Astrocyte (in vitro differentiated cells and primary cell): Measurements from ENCODE around the gene C15orf62. TPM values are rescaled to one million over a fixed set of nuclear protein-coding genes. Genes with fewer than 3 reads are reported as not detected.
A peak's percentile ranks its signal among the peaks of the same experiment; 100 is the strongest.

Experiments used
- DNase-seq: peaks from one replicate; pipeline ENCODE4 v3.0.0-alpha.2; 2010; ENCODE audit warnings: low read depth
- FAIRE-seq: peaks from 2 replicates; lab custom pipeline; 2011; peaks lifted over from hg19 to GRCh38; lab: Jason Lieb, UNC
- H2AFZ ChIP-seq: 2 replicates; pipeline ENCODE4 v1.6.0; 2012; ENCODE audit warnings: low read depth, low read length, inconsistent platforms
- H3K27ac ChIP-seq: 2 replicates; pipeline ENCODE4 v1.5.1; 2011; ENCODE audit warnings: low read depth, low read length, inconsistent platforms
- H3K27me3 ChIP-seq: 2 replicates; pipeline ENCODE4 v1.6.0; 2011; ENCODE audit warnings: low read length, inconsistent platforms; ENCODE audit not compliant: insufficient read depth
- H3K36me3 ChIP-seq: 2 replicates; pipeline ENCODE4 v1.5.1; 2011; ENCODE audit warnings: low read length, inconsistent platforms; ENCODE audit not compliant: insufficient read depth
- H3K4me1 ChIP-seq: 2 replicates; pipeline ENCODE4 v1.5.1; 2011; ENCODE audit warnings: low read length, inconsistent platforms; ENCODE audit not compliant: insufficient read depth
- H3K4me2 ChIP-seq: 2 replicates; pipeline ENCODE4 v1.6.0; 2012; ENCODE audit warnings: low read length, inconsistent platforms
- H3K4me3 ChIP-seq: 2 replicates; pipeline ENCODE4 v1.5.1; 2011; ENCODE audit warnings: low read depth, mild to moderate bottlenecking, low read length, inconsistent platforms; ENCODE audit not compliant: insufficient read depth
- H3K79me2 ChIP-seq: 2 replicates; pipeline ENCODE4 v1.6.0; 2012; ENCODE audit warnings: mild to moderate bottlenecking, low read length, inconsistent platforms; ENCODE audit not compliant: insufficient read depth
- H3K9ac ChIP-seq: 2 replicates; pipeline ENCODE4 v1.6.0; 2012; ENCODE audit warnings: mild to moderate bottlenecking, low read length, inconsistent platforms
- H3K9me3 ChIP-seq: 2 replicates; pipeline ENCODE4 v1.5.1; 2012; ENCODE audit warnings: low read depth, mild to moderate bottlenecking, low read length, inconsistent platforms; ENCODE audit not compliant: insufficient read depth
- H4K20me1 ChIP-seq: 2 replicates; pipeline ENCODE4 v1.6.0; 2012; ENCODE audit warnings: low read length, inconsistent platforms; ENCODE audit not compliant: insufficient read depth
- H3K27ac Mint-ChIP-seq: one replicate; pipeline ENCODE4 v1.8.0; 2021; ENCODE audit warnings: mild to moderate bottlenecking, mixed read lengths; ENCODE audit not compliant: unreplicated experiment
- H3K27me3 Mint-ChIP-seq: one replicate; pipeline ENCODE4 v1.8.0; 2021; ENCODE audit warnings: low read depth, mixed read lengths; ENCODE audit not compliant: unreplicated experiment
- H3K36me3 Mint-ChIP-seq: one replicate; pipeline ENCODE4 v1.8.0; 2021; ENCODE audit warnings: low read depth, mixed read lengths; ENCODE audit not compliant: unreplicated experiment
- H3K4me1 Mint-ChIP-seq: one replicate; pipeline ENCODE4 v1.8.0; 2021; ENCODE audit warnings: low read depth, mixed read lengths; ENCODE audit not compliant: unreplicated experiment
- H3K4me3 Mint-ChIP-seq: one replicate; pipeline ENCODE4 v1.8.0; 2021; ENCODE audit warnings: mild to moderate bottlenecking, moderate library complexity, mixed read lengths; ENCODE audit not compliant: unreplicated experiment
- H3K9me3 Mint-ChIP-seq: one replicate; pipeline ENCODE4 v1.8.0; 2021; ENCODE audit warnings: mild to moderate bottlenecking, mixed read lengths; ENCODE audit not compliant: unreplicated experiment
- CTCF ChIP-seq: IDR thresholded peaks from 2 replicates; pipeline ENCODE4 v1.5.1; 2011; ENCODE audit warnings: low read depth, mild to moderate bottlenecking, inconsistent platforms, low read length, moderate library complexity; ENCODE audit not compliant: insufficient read depth
- EZH2 ChIP-seq: IDR thresholded peaks from 2 replicates; pipeline ENCODE4 v1.6.1; 2012; ENCODE audit warnings: mild to moderate bottlenecking, low read length, inconsistent platforms; ENCODE audit not compliant: insufficient read depth
- total RNA-seq: library from RNA; stranded (reverse); gene quantifications from 2 replicates; pipeline ENCODE4 v1.2.1, GENCODE V29; 2021

The C15orf62 gene
- total RNA-seq, 1 donor from 2014 or later = not detected

- H3K27ac ChIP-seq = no peak overlapping the region
- H3K9me3 ChIP-seq = no peaks in the 10 kb centered on the region
- FAIRE-seq (no peak), DNase-seq (no peak)
- Mint-ChIP-seq H3K4me3 (no peak overlapping the region), H3K27me3 (no peaks in the 10 kb centered on the region), H3K36me3 (peaks cover 13% of the 10 kb centered on the region), H3K9me3 (no peaks in the 10 kb centered on the region), H3K27ac (no peak overlapping the region), H3K4me1 (peaks cover 15% of the 10 kb centered on the region)
- H3K9ac ChIP-seq = no peak overlapping the region
- peaks cover 6% of the 10 kb centered on the region for H3K36me3 ChIP-seq
- H3K4me3 ChIP-seq = no peak overlapping the region
- H3K79me2 ChIP-seq = peaks cover 41% of the 10 kb centered on the region
- no peak overlapping the region for H2AFZ ChIP-seq
- H3K4me1 ChIP-seq = peaks cover 38% of the 10 kb centered on the region
- H3K4me2 ChIP-seq = no peak overlapping the region
- peaks cover 36% of the 10 kb centered on the region for H4K20me1 ChIP-seq
- TF ChIP-seq CTCF (no peak), EZH2 (no peak)
- H3K27me3 ChIP-seq = no peaks in the 10 kb centered on the region
These were observed 19.3 kb downstream of the C15orf62 start for GRCh38 chr15:40789119-40789518.

- Histone ChIP-seq H3K36me3 (peaks cover 3% of the 10 kb centered on the region), H3K9me3 (no peaks in the 10 kb centered on the region), H3K4me1 (peaks cover 38% of the 10 kb centered on the region), H3K27ac (no peak overlapping the region), H3K4me2 (no peak overlapping the region), H4K20me1 (peaks cover 37% of the 10 kb centered on the region), H3K27me3 (no peaks in the 10 kb centered on the region), H3K9ac (no peak overlapping the region), H3K4me3 (no peak overlapping the region), H2AFZ (no peak overlapping the region), H3K79me2 (peaks cover 40% of the 10 kb centered on the region)
- DNase-seq (no peak), FAIRE-seq (no peak)
- no peaks in the 10 kb centered on the region for H3K9me3 Mint-ChIP-seq
- H3K4me1 Mint-ChIP-seq = peaks cover 15% of the 10 kb centered on the region
- H3K36me3 Mint-ChIP-seq = peaks cover 11% of the 10 kb centered on the region
- no peak overlapping the region for H3K27ac Mint-ChIP-seq
- TF ChIP-seq CTCF = no peak
- TF ChIP-seq EZH2 = no peak
- H3K4me3 Mint-ChIP-seq = no peak overlapping the region
- no peaks in the 10 kb centered on the region for H3K27me3 Mint-ChIP-seq
These were observed 20.2 kb downstream of the C15orf62 start for GRCh38 chr15:40789999-40790398.

GRCh38 chr15:40790718-40791117, 20.9 kb downstream of the C15orf62 start:
- Mint-ChIP-seq H3K4me1 (peaks cover 15% of the 10 kb centered on the region), H3K27ac (no peak overlapping the region), H3K4me3 (no peak overlapping the region), H3K9me3 (no peaks in the 10 kb centered on the region), H3K36me3 (peaks cover 11% of the 10 kb centered on the region), H3K27me3 (no peaks in the 10 kb centered on the region)
- TF ChIP-seq CTCF = no peak
- no peak for TF ChIP-seq EZH2
- H3K4me1 ChIP-seq = peaks cover 38% of the 10 kb centered on the region
- H3K27ac ChIP-seq = peak overlapping the region; percentile 60
- peaks cover 34% of the 10 kb centered on the region for H4K20me1 ChIP-seq
- H3K36me3 ChIP-seq = peaks cover 3% of the 10 kb centered on the region
- H3K79me2 ChIP-seq = peaks cover 39% of the 10 kb centered on the region
- H3K27me3 ChIP-seq = no peaks in the 10 kb centered on the region
- no peak overlapping the region for H3K4me3 ChIP-seq
- no peaks in the 10 kb centered on the region for H3K9me3 ChIP-seq
- peak; percentile 49 for DNase-seq
- no peak for FAIRE-seq
- no peak overlapping the region for H3K9ac ChIP-seq
- H3K4me2 ChIP-seq = no peak overlapping the region
- no peak overlapping the region for H2AFZ ChIP-seq
